Upper lobe of left lung (tissue), 6 donors: Measurements from ENCODE around the gene GABRR1. TPM values are rescaled to one million over a fixed set of nuclear protein-coding genes. Genes with fewer than 3 reads are reported as not detected.

Experiments
- ATAC-seq, 2 donors: fragments of 200-7000 bp; cut with Tn5 transposase; one replicate each; pipeline ENCODE4 v1.9.1; 2022; ENCODE audit warnings: mild to moderate bottlenecking in 2 of 2, moderate library complexity in 2 of 2; ENCODE audit not compliant: low FRiP score in 2 of 2
- DNase-seq, 2 donors: peaks; one replicate each; pipeline ENCODE4 v3.0.0-alpha.2; 2019 to 2020
- H3K27ac ChIP-seq, 4 donors: fragments of 200-600 bp; sonication (generic); one replicate each; pipeline ENCODE4 v1.5.1; 2016 to 2019
- H3K27me3 ChIP-seq, 4 donors: fragments of 200-600 bp; sonication (generic); one replicate each; pipeline ENCODE4 v1.5.1; 2017 to 2019
- H3K36me3 ChIP-seq, 4 donors: fragments of 200-600 bp; sonication (generic); one replicate each; pipeline ENCODE4 v1.5.1; 2016 to 2019
- H3K4me1 ChIP-seq, 4 donors: fragments of 200-600 bp; sonication (generic); one replicate each; pipeline ENCODE4 v1.5.1; 2018 to 2019
- H3K4me3 ChIP-seq, 4 donors: fragments of 200-600 bp; sonication (generic); one replicate each; pipeline ENCODE4 v1.5.1; 2017 to 2019; ENCODE audit warnings: mild to moderate bottlenecking in 2 of 4, moderate library complexity in 1 of 4
- H3K9me3 ChIP-seq, 4 donors: fragments of 200-600 bp; sonication (generic); one replicate each; pipeline ENCODE4 v1.5.1; 2018 to 2019
- CTCF ChIP-seq, 6 experiments: fragments of 450-650 bp in 4 of 6; fragments of 200-600 bp in 2 of 6; sonication (generic) in 2 of 6; IDR thresholded peaks; one replicate each; pipeline ENCODE4 v1.5.1; 2016 to 2019; ENCODE audit warnings: antibody characterized with exemption in 6 of 6
- EP300 ChIP-seq, 4 donors: sonication (generic); formaldehyde crosslinking; IDR thresholded peaks; one replicate each; pipeline ENCODE4 v1.5.1; 2017; ENCODE audit warnings: antibody characterized with exemption in 4 of 4, control low read depth in 2 of 4
- POLR2A ChIP-seq, 4 donors: fragments of 450-650 bp; IDR thresholded peaks; one replicate each; pipeline ENCODE4 v1.5.1; 2016 to 2017; ENCODE audit warnings: antibody characterized with exemption in 4 of 4, mild to moderate bottlenecking in 2 of 4
- POLR2AphosphoS5 ChIP-seq, 2 donors: sonication (generic); formaldehyde crosslinking; IDR thresholded peaks; one replicate each; pipeline ENCODE4 v1.5.1; 2017; ENCODE audit warnings: antibody characterized with exemption in 2 of 2
- WGBS, 2 donors: methylation state at CpG; one replicate each; pipeline ENCODE4 v1.1.5; 2017 to 2018; 5-methylcytosine and 5-hydroxymethylcytosine counted together
- total RNA-seq, 6 donors: library from RNA; depleted of rRNA in 4 of 6; stranded (reverse); fragments of >200 nt in 4 of 6; gene quantifications; one replicate each; pipeline versions ENCODE4 v1.1.0 to v1.2.1, GENCODE V29; 2016 to 2021
- donor health status: DM: no; HTN: no; CAD: no; lungs with moderate emphysema.
- donor health status: DM: no; HTN: yes; CAD: no; lungs with severe emphysema.

Gene GABRR1
- total RNA-seq, 6 donors from 2014 or later = not detected

DNA sequence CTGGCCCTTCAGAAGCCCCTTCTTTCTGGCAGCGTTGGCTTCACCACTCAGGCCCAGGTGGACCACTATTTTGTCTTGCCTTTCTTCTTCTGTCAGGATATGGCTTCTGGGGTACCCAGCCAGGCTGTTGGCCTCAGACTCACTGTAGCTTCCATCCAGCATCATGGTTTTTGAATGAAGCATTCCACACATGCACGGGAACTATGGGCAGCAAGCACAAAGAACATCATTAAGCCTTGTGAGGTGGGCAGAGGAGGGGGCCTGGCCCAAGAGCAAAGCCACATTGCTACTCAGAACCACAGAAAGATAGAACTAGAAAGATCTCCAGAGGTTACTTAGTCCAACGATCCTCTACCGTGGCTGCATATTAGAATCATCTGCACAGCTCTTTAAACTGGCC lies 40.6 kb upstream of the GABRR1 start:
- H3K27ac ChIP-seq = no peak overlapping the region
- no peak for TF ChIP-seq POLR2AphosphoS5 (IDR thresholded peaks at IDR 0.05)
- TF ChIP-seq EP300 (IDR thresholded peaks at IDR 0.05) = no peak
- TF ChIP-seq POLR2A (IDR thresholded peaks at IDR 0.05) = no peak
- no peak for TF ChIP-seq CTCF (IDR thresholded peaks at IDR 0.05)
- ATAC-seq (no peak), DNase-seq (no peak)
- 69 to 81% methylated on average over 4 of the region's 4 CpGs for WGBS, 2 donors
- H3K36me3 ChIP-seq = no peaks in the 10 kb centered on the region
- no peak overlapping the region for H3K4me3 ChIP-seq
- H3K4me1 ChIP-seq = no peaks in the 10 kb centered on the region
- no peaks in the 10 kb centered on the region for H3K27me3 ChIP-seq
- no peaks in the 10 kb centered on the region for H3K9me3 ChIP-seq

GRCh38 chr6:89257346-89257745 lies 40.2 kb upstream of the GABRR1 start:
- ATAC-seq = no peak
- no peak for DNase-seq
- no peaks in the 10 kb centered on the region for H3K36me3 ChIP-seq
- H3K9me3 ChIP-seq = no peaks in the 10 kb centered on the region
- H3K27ac ChIP-seq = no peak overlapping the region
- no peaks in the 10 kb centered on the region for H3K4me1 ChIP-seq
- H3K4me3 ChIP-seq = no peak overlapping the region
- H3K27me3 ChIP-seq = no peaks in the 10 kb centered on the region
- WGBS, 2 donors = 88 to 90% methylated on average over 6 of the region's 6 CpGs
- no peak for TF ChIP-seq POLR2A (IDR thresholded peaks at IDR 0.05)
- no peak for TF ChIP-seq EP300 (IDR thresholded peaks at IDR 0.05)
- no peak for TF ChIP-seq POLR2AphosphoS5 (IDR thresholded peaks at IDR 0.05)
- no peak for TF ChIP-seq CTCF (IDR thresholded peaks at IDR 0.05)

DNA sequence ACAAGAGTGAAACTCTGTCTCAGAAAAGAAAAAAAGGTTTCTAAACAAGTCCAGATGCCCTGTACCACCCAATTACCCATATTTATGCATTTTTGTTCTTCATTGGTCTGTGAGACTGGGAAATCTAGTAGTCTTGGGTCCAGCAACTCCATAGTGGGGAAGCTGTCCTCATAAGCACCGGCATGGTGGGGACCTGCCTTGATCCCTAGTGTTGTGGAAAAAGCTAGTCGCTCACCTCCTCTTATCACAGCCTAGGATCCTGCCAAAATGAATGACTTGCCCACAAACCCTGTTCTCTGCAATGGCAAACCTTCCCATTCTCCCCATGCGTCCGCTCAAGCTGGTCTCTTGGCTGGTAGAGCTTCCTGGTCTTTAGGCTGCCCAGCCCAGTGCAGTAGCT lies 38.3 kb upstream of the GABRR1 start:
- H3K4me3 ChIP-seq = no peak overlapping the region
- DNase-seq (no peak), ATAC-seq (no peak)
- TF ChIP-seq EP300 (IDR thresholded peaks at IDR 0.05) (no peak), CTCF (IDR thresholded peaks at IDR 0.05) (no peak), POLR2AphosphoS5 (IDR thresholded peaks at IDR 0.05) (no peak), POLR2A (IDR thresholded peaks at IDR 0.05) (no peak)
- no peaks in the 10 kb centered on the region for H3K4me1 ChIP-seq
- no peaks in the 10 kb centered on the region for H3K36me3 ChIP-seq
- no peaks in the 10 kb centered on the region for H3K9me3 ChIP-seq
- 94 to 98% methylated on average over 4 of the region's 4 CpGs for WGBS, 2 donors
- no peak overlapping the region for H3K27ac ChIP-seq
- no peaks in the 10 kb centered on the region for H3K27me3 ChIP-seq

- H3K4me1 ChIP-seq = no peaks in the 10 kb centered on the region
- no peaks in the 10 kb centered on the region for H3K27me3 ChIP-seq
- H3K27ac ChIP-seq = no peak overlapping the region
- H3K4me3 ChIP-seq = no peak overlapping the region
- no peak for DNase-seq
- no peak for ATAC-seq
- no peaks in the 10 kb centered on the region for H3K9me3 ChIP-seq
- TF ChIP-seq EP300 (IDR thresholded peaks at IDR 0.05) = no peak
- H3K36me3 ChIP-seq = no peaks in the 10 kb centered on the region
Measured at GRCh38 chr6:89254569-89254968, 37.4 kb upstream of the GABRR1 start.

DNA sequence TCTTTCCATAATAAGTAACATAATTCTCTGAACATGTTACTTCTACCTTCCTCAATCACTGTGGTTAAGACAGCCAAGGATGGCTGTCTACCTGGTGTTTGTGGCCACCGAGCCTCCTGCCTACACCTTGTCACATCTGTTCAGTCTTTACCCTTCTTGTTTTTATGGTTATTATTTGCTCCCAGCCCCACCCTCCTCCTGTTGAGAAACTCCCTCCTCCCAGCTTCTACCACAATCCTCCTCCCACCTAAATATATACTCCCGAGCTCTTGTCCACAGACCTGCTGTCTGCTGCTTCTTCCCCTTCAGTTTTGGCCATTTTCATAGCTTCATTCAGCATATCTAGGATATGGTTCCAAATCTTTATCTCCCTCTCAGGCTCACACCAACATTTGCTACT lies 35.7 kb upstream of the GABRR1 start:
- Histone ChIP-seq H3K4me3 (no peak overlapping the region), H3K36me3 (no peaks in the 10 kb centered on the region), H3K27ac (no peak overlapping the region), H3K9me3 (no peaks in the 10 kb centered on the region), H3K27me3 (no peaks in the 10 kb centered on the region), H3K4me1 (no peaks in the 10 kb centered on the region)
- WGBS, 2 donors = 68 to 78% methylated on average over 2 of the region's 2 CpGs
- DNase-seq = no peak
- no peak for TF ChIP-seq CTCF (IDR thresholded peaks at IDR 0.05)
- TF ChIP-seq POLR2AphosphoS5 (IDR thresholded peaks at IDR 0.05) = no peak
- TF ChIP-seq POLR2A (IDR thresholded peaks at IDR 0.05) = no peak
- no peak for TF ChIP-seq EP300 (IDR thresholded peaks at IDR 0.05)
- no peak for ATAC-seq
